Mucosa of descending colon (tissue), 3 donors: ENCODE results near the gene CYGB. TPM values are rescaled to one million over a fixed set of nuclear protein-coding genes. Genes with fewer than 3 reads are reported as not detected.

Experiments used
- ATAC-seq: fragments of 200-7000 bp; cut with Tn5 transposase; one replicate; pipeline ENCODE4 v1.9.1; 2020; ENCODE audit warnings: mild to moderate bottlenecking, moderate library complexity
- DNase-seq, 3 donors: peaks; one replicate each; pipeline ENCODE4 v3.0.0-alpha.2; 2020
- H3K36me3 ChIP-seq: fragments of 200-600 bp; one replicate; pipeline ENCODE4 v1.8.0; 2021; ENCODE audit warnings: low read depth, mild to moderate bottlenecking
- H3K4me1 ChIP-seq: fragments of 200-600 bp; one replicate; pipeline ENCODE4 v1.8.0; 2021; ENCODE audit warnings: low read depth, mild to moderate bottlenecking
- H3K4me3 ChIP-seq: fragments of 200-600 bp; one replicate; pipeline ENCODE4 v1.8.0; 2021; ENCODE audit warnings: mild to moderate bottlenecking
- H3K9me3 ChIP-seq: fragments of 200-600 bp; one replicate; pipeline ENCODE4 v1.8.0; 2021; ENCODE audit warnings: mild to moderate bottlenecking
- intact Hi-C, 2 donors: fragments of 100-400 bp; cut with DNase I in 1 of 2; cut with micrococcal nuclease in 1 of 2; formaldehyde crosslinking; loops; one replicate each; pipeline versions ENCODE4 v1.11.0 to v1.11.1; 2022; cut with DNase I, micrococcal nuclease
- total RNA-seq, 3 donors: library from RNA; stranded (reverse); fragmentation: NEBNext Ultra II Directional in 2 of 3; extraction: Animal tissue kit (Norgen Biotek cat#: 25700) in 2 of 3; gene quantifications; one replicate each; pipeline versions ENCODE4 v1.2.1 to v1.2.4, GENCODE V29; 2021 to 2023
- TF ChIP-seq, protein P1 (sequence below): fragments of 200-600 bp; IDR thresholded peaks from one replicate; pipeline ENCODE4 v1.8.0; 2022; ENCODE audit warnings: antibody characterized with exemption, mild to moderate bottlenecking
- donor health status: DM: no; HTN: no; CAD: no; lungs with moderate emphysema.
- donor health status: DM: no; HTN: no; CAD: no.
- donor health status: DM: no; HTN: yes; CAD: no.

CYGB gene
- total RNA-seq, 3 donors from 2014 or later: 10.6 to 24.0 (median 15.1) TPM

DNA sequence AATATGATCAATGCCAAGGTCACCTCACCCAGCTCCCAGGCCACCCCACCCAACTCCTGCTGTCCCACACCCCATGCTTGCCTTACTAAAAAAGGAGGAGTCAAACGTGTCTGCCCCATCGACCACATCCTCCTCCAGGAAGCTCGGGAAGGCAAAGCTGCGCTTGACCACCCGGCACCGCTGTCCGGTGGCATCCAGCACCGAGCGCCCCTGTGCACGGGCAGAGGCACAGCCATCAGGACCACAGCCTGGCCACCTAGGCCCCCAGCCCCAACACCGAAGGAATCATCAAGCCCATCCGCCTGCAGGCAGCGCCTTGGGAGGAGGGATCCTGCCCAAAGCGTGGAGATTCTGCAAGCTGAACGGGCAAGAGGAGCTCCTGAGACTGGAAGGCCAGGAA lies 59.9 kb downstream of the CYGB start:
- Histone ChIP-seq H3K9me3 (no peaks in the 10 kb centered on the region), H3K4me1 (no peaks in the 10 kb centered on the region), H3K4me3 (no peak overlapping the region), H3K36me3 (no peaks in the 10 kb centered on the region)
- ATAC-seq: no peak
- DNase-seq: no peak
- TF ChIP-seq, protein P1, sequence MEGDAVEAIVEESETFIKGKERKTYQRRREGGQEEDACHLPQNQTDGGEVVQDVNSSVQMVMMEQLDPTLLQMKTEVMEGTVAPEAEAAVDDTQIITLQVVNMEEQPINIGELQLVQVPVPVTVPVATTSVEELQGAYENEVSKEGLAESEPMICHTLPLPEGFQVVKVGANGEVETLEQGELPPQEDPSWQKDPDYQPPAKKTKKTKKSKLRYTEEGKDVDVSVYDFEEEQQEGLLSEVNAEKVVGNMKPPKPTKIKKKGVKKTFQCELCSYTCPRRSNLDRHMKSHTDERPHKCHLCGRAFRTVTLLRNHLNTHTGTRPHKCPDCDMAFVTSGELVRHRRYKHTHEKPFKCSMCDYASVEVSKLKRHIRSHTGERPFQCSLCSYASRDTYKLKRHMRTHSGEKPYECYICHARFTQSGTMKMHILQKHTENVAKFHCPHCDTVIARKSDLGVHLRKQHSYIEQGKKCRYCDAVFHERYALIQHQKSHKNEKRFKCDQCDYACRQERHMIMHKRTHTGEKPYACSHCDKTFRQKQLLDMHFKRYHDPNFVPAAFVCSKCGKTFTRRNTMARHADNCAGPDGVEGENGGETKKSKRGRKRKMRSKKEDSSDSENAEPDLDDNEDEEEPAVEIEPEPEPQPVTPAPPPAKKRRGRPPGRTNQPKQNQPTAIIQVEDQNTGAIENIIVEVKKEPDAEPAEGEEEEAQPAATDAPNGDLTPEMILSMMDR: no peak
- intact Hi-C loops: no loop called here

Other genes with a start within 250 kb of the CYGB start
- 1 to 10 TPM; 1.6 to 4.7 (median 3.2) TPM for gene QRICH2, start 229.4 kb downstream of the CYGB start, total RNA-seq
- gene PRPSAP1, start 183.8 kb downstream of the CYGB start, total RNA-seq: 10 to 100 TPM; 45.3 to 63.0 (median 61.4) TPM
- gene SPHK1, start 153.1 kb downstream of the CYGB start, total RNA-seq: 1 to 10 TPM; 1.2 to 5.7 (median 3.3) TPM
- gene UBE2O, start 84.6 kb downstream of the CYGB start, total RNA-seq: 10 to 100 TPM; 16.2 to 25.0 (median 19.0) TPM
- not detected for gene AANAT, start 70.1 kb downstream of the CYGB start, total RNA-seq
- 10 to 100 TPM; 11.2 to 20.8 (median 18.9) TPM for gene RHBDF2, start 36.3 kb downstream of the CYGB start, total RNA-seq
- gene PRCD, start 2.3 kb upstream of the CYGB start, total RNA-seq: 1 to 10 TPM; 1.0 to 4.8 (median 1.6) TPM
- gene ST6GALNAC2, start 48.2 kb upstream of the CYGB start, total RNA-seq: 10 to 100 TPM in 1 of 3 donors, 1 to 10 TPM in 2; 3.7 to 11.1 (median 4.3) TPM
- gene ST6GALNAC1, start 106.0 kb upstream of the CYGB start, total RNA-seq: 100 to 1,000 TPM in 2 of 3 donors, 10 to 100 TPM in 1; 90.2 to 363 (median 336) TPM
- 100 to 1,000 TPM in 1 of 3 donors, 10 to 100 TPM in 2; 11.4 to 214 (median 24.5) TPM for gene MXRA7, start 173.3 kb upstream of the CYGB start, total RNA-seq
- 10 to 100 TPM; 27.0 to 56.3 (median 30.3) TPM for gene JMJD6, start 188.9 kb upstream of the CYGB start, total RNA-seq
- 10 to 100 TPM; 22.5 to 30.4 (median 28.7) TPM for gene METTL23, start 189.1 kb upstream of the CYGB start, total RNA-seq
- 100 to 1,000 TPM; 130 to 166 (median 134) TPM for gene SRSF2, start 199.6 kb upstream of the CYGB start, total RNA-seq
- 10 to 100 TPM; 31.2 to 38.2 (median 33.2) TPM for gene MFSD11, start 200.4 kb upstream of the CYGB start, total RNA-seq